GM12864 (cell line): Measurements from ENCODE around the gene TMEM91.
A peak's percentile ranks its signal among the peaks of the same experiment; 100 is the strongest.
"Not testable (repeated sequence)": the region's sequence is repeated elsewhere in the genome, so short reads cannot be mapped to it uniquely, and the experiment has no call there.

Source experiments
- DNase-seq: peaks from one replicate; pipeline ENCODE4 v3.0.0-alpha.2; 2011; ENCODE audit warnings: low read depth
- H3K4me3 ChIP-seq: 2 replicates; pipeline ENCODE4 v1.5.1; 2011; ENCODE audit warnings: mild to moderate bottlenecking, low read depth, low read length, control low read depth
- CTCF ChIP-seq: IDR thresholded peaks from 2 replicates; pipeline ENCODE4 v1.5.1; 2011; ENCODE audit warnings: low read depth, mild to moderate bottlenecking, moderate library complexity, low read length, control low read depth, inconsistent platforms; ENCODE audit errors: missing control alignments

The TMEM91 gene

GRCh38 chr19:41376998-41377365 lies 649 bp downstream of the TMEM91 start:
- TF ChIP-seq CTCF, result no peak
- peak overlapping the region; percentile 56; the same call in 1 of the 2 replicates for H3K4me3 ChIP-seq
- no peak for DNase-seq

GRCh38 chr19:41377977-41378709 lies 1.8 kb downstream of the TMEM91 start:
- peak; percentile 77 for TF ChIP-seq CTCF
- no peak for DNase-seq
- H3K4me3 ChIP-seq, result no peak overlapping the region

GRCh38 chr19:41381536-41381935 lies 5.2 kb downstream of the TMEM91 start:
- not testable (repeated sequence) for DNase-seq, H3K4me3 ChIP-seq

- TF ChIP-seq CTCF, result no peak
- no peak for DNase-seq
- no peak overlapping the region for H3K4me3 ChIP-seq
Observed at GRCh38 chr19:41384351-41384750, 8.0 kb downstream of the TMEM91 start.

GRCh38 chr19:41386442-41386841 lies 10.1 kb downstream of the TMEM91 start:
- DNase-seq, result no peak
- TF ChIP-seq CTCF, result no peak
- H3K4me3 ChIP-seq, result no peak overlapping the region

GRCh38 chr19:41391618-41392017 lies 15.3 kb downstream of the TMEM91 start:
- no peak for TF ChIP-seq CTCF
- H3K4me3 ChIP-seq, result no peak overlapping the region
- no peak for DNase-seq

- DNase-seq, result no peak
- H3K4me3 ChIP-seq, result no peak overlapping the region
- no peak for TF ChIP-seq CTCF
Observed at GRCh38 chr19:41392775-41393174, 16.4 kb downstream of the TMEM91 start.

GRCh38 chr19:41395355-41395754 lies 19.0 kb downstream of the TMEM91 start:
- TF ChIP-seq CTCF, result no peak
- DNase-seq, result no peak
- H3K4me3 ChIP-seq, result peak overlapping the region; percentile 19; the same call in 1 of the 2 replicates
